HG03097 (cell line): ENCODE results near the gene STN1.
"Not testable (repeated sequence)": the region's sequence is repeated elsewhere in the genome, so short reads cannot be mapped to it uniquely, and the experiment has no call there.

Experiments used
- ATAC-seq: cut with Tn5 transposase; IDR thresholded peaks from one replicate; pipeline ENCODE4 v1.9.1; 2021; ENCODE audit not compliant: unreplicated experiment, low FRiP score

Gene STN1

DNA sequence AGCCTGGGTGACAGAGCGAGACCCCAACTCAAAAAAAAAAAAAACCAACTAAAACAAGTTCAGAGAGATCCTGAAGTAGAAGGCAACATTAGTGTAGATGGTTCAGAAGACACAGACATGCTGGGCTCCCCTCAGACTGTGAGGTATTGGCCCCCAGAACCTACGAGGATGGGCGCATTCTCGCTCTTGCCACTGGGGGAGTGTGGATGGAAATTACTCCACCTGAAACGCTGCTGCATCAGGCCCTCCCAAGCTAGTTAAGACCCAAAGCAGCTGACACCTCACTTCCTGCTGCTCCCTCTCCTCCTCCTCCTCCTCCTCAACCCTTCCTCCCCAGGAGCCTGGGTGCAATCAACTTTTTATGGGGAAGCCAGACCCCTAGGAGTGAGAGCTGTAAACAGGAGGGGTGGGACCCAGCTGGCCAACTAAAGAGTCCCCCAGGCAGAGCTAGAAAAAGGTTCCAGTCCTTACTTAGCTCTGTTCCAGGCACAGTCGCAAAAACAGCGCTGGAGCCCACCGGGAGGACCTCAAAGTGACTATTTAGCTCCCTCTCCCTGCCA, 70.0 kb downstream of the STN1 start:
- no peak for ATAC-seq

DNA sequence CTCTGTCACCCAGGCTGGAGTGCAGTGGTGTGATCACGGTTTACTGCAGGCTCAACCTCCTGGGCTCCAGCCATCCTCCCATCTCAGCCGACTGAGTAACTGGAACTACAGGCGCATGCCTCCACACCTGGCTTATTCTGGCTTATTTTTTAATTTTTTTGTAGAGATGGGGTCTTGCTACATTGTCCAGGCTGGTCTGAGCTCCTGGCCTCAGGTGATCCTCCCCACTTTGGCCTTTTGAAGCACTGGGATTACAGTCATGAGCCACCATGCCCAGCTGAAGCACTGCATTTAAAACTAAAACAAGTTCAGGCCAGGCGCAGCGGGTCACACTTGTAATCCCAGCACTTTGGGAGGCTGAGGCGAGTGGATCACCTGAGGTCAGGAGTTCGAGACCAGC, 70.6 kb downstream of the STN1 start:
- no peak for ATAC-seq

DNA sequence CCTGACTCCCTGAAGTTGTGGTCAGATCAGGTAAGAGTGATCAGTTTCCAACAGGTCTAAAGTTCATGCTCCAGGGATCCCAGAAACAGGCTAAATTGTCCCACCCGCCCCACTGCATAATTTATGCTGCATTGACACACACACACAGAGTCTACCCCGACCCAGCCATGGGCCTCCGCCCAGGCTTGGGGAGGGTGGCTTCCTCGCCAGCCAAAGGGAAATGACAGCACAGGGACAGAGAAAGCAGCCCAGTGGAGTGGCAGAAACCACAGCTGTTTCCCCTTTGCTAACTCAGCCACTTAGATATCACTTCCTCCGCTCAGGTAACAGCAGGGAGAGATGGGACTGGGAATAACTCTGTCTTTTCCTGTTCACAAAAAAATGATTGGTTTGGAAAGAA, 72.0 kb downstream of the STN1 start:
- no peak for ATAC-seq

DNA sequence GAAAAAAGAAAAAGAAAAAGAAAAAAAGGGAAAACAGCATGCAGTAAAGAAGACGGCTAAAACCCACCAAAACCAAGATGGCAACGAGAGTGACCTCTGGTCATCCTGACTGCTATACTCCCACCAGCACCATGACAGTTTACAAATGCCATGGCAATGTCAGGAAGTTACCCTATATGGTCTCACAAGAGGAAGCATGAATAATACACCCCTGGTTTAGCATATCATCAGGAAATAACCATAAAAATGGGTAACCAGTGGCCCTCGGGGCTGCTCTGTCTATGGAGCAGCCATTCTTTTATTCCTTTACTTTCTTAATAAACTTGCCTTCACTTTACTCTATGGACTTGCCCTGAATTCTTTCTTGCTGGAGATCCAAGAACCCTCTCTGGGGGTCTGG, 72.6 kb downstream of the STN1 start:
- not testable (repeated sequence) for ATAC-seq

DNA sequence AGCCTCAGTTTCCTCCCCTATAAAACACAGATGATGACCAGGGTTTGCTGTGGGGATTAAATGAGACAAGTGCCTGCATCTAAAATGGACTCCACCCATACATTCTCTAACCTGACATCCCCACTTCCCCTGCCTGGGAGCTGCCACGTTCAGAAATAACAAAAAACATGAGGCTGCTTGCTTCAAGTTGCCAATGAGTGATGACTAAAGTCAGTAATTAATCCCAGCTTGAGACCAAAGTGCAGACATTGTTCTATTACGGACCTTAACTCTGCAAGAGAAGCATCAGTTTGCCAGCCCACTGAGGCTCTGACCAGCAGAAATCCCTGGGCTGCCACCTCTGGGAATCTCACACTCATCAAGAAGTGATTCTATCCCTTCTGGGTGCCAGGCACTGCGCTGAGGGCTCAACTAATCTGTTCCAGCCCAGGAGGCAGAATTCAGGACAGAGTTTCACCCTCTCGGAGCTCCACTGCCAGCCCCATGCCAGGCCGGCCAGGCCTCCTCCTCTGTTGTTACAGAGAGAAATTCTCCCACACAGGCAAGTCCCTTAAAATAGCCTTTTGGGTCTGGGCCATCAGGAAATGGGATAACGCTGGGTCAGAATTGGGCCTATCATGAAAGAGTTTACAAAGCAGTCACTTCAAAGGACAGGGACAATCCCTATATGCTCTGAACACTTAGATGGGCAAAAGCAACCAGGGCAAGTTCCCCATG, 74.0 kb downstream of the STN1 start:
- no peak for ATAC-seq

DNA sequence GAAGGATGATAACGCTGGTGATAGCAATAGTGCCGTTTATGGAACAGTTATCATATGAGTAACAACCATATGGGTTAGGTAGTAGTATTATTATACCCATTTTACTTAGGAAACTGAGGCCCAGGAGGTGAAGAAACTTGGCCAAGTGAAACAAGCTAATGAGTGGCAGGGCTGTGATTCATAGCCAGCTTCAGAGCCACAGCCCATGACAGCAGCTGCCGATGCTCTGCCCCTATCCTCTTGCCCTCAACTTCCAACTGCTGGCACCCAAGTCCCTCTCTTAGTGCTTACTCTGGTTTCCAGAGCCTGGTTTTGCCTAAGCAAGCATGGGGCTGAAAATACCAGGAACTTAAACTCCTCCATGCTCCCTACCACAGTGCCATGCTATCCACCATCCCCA, 74.9 kb downstream of the STN1 start:
- ATAC-seq = no peak

DNA sequence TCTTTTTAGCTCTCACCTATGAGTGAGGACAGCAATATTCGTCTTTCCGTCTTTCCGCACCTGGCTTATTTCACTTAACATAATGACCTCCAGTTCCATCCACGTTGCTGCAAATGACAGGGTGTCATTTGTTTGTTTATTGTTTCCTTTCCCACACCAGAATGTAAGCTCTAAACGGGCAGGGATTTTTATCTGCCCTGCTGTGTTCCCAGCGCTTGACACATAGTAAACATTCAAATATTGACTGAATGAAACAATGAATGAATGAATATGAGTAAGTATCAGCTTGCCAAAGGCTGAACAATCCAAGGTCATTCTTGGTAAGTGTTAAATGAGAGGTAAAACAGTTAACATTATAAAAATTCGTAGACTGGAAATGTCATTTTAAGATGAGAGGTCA, 75.4 kb downstream of the STN1 start:
- ATAC-seq = no peak

DNA sequence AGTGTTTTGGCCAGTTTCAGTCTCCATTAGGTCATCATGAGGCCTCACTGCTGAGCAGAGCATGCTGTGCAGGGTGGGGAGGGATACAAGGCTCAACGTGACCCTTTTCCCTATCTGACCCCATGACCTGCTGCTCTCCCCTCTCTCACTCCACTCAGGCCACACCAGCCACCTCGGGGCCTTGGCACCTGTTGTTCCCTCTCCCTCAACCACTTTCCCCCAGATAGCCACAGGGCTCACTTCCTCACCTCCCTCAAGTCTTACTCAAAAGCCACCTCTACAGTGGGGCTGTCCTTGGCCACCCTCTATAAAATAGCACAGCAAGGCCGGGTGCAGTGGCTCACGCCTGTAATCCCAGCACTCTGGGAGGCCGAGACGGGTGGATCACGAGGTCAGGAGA, 76.5 kb downstream of the STN1 start:
- no peak for ATAC-seq

DNA sequence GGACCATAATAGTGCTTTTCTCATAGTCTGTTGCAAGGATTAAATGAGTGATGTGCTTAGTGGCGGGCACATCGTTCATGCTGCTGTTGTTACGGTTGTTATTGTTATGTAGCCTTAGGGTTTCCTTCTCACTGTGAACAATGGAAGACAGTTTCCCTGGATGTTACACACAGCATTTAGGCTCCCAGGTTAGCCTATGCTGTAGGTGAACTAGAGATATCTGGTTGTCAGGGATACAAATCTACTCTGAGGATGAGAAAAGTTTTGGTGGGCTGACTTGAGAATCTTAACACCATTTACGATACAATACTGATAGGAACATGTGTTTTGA, 77.3 kb downstream of the STN1 start:
- ATAC-seq = no peak

DNA sequence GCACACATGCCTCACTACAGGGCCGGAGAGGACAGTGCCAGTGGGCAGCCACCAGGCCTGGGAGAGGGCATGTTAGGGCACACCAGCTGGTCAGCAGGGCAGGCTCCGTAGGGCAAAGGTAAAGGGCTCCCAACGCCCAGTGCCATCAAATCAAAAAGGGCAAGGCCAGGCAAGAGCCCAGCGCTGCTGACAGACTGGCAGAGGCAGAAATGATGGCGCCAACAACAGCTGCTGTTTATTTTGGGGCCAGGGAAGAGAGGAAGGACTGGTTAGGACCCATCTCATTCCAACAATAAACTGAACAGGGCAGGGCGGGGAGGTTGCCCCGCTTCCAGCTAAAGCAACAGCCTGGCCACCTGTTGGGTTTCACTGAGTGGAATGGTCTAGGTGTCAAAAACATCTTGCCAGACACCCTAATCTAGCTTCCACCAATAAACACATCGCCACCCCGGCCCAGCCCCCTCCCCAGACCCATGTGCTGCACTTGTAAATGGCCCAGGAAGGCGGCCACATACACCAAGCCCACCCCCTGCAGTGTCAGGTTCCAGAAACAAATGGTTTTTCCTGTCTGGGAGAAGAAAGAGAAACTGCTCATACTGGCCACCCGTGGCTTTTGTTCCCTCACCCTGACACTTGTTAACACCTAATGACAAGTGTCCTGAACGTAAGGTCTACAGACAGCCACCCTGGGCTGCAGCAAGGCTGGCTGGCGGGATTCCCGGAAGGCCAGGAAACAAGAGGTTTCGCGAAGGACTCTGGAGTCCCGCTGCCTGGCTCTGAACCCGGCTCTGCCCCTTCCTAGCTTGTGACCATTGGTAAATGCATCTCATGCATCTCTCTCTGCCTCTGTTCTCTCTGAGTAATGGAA, 77.9 kb downstream of the STN1 start:
- no peak for ATAC-seq

DNA sequence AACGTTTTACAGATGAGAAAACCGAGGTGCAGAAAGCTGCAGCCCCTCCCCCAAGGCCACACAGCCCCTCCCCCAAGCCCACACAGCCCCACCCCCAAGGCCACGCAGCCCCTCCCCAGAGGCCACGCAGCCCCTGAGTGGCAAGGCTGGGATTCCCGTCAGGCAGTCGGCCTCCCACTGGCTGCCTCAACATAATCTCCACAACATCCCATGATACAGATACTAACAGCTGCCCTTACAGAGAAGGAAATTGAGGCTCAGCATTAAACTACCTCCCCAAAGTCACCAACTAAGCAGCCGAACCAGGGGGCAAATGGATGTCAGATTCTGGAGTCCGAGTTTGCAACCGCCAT, 78.5 kb downstream of the STN1 start:
- no peak for ATAC-seq

DNA sequence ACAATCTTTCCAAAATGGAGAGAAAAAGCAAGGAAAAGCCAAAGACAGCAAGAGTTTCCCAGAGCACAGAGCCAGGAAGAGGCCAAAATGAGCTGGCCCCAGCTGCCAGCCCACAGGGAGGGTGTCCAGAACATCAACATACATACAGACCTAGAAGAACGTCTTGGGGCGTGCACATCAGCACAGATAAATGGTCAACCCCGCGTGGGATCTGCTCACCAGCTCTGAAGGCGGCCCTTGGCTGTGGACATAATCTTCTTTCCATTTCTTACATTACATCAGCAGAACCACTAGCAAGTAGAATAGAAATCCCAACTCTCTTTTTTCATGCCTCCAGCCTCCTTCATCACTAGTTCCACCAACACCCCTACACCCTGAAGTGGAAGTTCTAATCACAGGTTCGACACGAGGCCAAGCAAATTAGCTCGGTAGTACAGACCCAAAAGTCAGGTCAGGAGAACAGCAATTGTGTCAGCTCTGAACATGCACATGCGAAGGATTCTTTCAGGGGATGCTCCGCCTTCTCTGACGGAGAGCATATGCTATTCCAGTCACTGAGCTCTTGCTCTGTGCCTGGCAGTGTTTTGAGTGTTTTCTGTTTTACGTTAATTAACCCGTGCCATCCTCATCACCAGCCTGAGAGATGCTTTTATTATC, 79.0 kb downstream of the STN1 start:
- ATAC-seq = no peak

DNA sequence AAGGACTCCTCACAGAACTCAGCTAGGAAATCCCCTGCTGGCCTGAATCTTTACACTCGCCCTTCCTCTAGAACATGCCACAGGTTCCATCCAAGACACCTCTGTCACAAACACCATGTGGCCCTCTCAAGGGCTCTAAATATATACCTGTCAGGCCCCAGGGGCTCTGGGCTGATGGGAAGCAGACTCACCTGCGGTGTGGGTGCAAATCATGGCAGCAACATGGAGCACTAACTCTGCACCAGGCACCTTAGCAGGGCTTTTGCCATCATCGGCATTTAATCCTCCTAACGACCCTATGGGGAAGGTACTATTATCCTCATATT, 80.0 kb downstream of the STN1 start:
- ATAC-seq = no peak

DNA sequence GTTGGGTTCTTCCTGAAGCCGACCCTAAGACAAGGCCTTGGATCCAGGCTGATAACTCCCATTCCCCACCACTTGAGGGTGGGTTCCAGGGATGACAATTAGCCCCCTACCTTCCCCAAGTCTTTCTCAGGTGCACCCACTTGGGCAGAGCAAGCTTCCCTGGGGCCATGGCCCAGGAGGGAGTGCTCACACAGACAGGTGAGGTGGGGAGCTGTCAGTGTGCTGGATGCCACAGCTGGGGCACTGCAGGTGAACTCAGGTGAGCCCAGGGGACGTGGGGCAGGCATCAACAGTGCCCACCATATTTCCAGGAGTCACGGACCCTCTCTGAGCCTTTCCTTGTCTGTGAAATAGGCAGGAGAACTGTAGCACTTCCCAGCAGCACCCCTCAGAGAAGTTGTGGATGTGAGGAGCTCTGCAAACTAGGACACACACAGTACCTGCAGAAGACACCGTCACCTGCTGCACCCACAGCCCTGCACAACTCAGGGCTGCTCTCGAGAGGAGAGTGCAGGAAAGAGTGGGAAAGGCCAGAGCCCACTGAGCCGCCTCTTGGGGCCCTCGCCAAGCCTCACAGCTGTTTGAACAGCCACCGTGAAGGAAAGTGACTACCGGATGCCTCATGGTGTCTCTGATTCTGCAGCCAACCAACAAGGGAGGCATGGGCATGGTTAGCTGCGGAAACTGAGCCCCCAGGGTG, 80.5 kb downstream of the STN1 start:
- no peak for ATAC-seq

DNA sequence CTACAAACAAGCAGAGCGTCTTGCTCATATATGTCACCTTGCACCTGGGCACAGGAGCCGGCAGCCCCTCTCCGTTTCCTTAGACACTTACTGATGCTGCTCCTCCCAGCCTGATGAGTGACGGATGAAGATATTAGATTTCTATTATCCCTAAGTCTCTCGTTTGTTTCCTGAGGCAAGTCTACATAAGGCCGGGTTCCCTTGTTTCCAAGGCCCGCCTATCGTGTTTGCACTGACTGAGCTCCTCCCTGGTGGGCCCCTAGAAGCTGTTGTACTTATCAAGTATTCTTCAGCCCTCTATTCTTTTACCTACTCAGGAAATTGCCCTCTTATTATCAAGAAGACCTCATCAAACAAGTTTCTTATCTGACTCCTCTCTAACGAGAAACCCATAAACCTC, 81.1 kb downstream of the STN1 start:
- ATAC-seq = no peak

DNA sequence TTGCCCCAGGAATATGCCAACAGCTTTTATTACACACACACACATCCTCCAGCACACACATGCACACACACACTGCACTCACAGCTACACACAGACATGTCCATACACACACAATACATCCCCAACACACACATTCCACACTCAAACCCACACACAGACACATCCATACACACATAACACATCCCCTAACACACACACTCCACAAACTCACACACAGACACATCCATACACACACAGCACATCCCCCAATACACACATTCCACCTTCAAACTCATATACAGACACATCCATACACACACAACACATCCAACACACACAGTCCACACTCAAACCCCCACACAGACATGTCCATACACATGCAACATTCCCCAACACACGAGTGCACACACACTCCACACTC, 81.7 kb downstream of the STN1 start:
- ATAC-seq = no peak

DNA sequence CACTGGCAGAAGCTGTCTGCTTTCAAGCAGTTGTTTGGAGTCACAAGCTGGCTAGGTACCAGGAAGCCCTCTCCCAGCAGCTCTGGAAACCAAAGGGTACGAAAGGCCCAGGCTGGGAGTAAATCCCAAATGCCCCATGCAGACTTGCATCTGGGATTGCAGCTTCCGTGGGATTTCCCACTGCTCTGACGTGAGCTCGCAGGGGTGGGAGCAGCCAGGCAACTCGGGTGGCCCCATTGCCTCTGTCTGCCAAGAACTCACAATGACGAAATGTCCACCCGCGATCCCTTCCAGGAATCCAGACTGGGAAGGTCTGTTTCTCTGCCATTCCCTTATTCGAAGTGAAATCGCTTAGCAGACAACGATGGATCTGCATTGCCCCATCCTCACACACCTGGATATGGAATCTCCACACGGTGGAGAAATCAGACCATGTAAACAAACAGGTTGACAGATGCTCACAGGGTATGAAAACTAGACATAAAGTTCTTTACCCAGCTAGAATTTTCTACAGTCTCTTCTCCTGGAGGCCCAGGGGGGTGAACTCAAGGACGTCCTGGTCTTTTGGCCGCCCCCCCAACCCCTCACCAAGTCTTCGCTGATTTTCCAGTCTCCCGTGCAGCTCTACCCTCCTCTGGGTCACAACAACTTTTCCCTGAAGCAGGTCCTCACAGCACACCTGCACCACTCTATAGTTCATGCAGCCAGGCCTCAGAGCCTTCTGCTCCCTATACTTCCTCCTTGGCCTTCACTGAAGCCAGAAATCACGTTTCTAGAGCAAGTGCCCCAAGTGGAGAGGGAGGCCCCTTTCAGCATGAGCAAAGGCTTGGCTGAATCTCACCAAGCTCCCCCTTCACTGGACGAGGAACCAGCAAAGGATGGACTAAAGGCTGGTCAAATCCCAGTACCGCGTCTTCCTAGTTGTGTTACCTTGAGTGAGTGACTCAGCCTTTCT, 82.6 kb downstream of the STN1 start:
- ATAC-seq = no peak

DNA sequence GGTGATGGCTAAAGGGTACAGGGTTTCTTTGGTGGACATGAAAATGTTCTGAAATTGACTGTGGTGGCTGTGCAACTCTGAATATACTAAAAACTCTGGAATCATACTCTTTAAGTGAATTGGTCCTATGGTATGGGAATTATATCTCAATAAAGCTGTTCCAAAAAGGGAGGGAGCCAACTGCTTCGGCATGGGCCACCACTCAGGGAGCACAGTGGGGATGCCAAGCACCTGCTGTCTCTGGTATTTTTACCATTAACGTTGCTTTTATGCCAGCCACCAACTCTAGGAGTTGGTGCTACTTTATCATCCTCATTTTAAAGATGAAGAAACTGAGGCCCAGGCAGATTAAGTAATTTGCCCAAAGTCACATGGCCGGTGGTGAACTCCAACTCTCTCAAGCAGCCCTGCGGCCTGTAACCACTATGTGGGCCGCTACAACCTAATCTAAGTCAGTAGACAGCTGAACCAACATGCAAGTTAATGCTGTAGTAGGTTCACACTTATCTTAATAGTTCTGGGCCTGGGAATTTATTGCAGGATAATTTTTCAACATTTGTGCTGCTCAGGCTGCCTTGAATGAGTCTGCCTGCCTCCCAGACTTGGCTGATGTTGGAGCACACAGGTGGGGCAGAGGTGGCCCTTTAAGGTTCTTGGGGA, 83.4 kb downstream of the STN1 start:
- ATAC-seq = no peak

DNA sequence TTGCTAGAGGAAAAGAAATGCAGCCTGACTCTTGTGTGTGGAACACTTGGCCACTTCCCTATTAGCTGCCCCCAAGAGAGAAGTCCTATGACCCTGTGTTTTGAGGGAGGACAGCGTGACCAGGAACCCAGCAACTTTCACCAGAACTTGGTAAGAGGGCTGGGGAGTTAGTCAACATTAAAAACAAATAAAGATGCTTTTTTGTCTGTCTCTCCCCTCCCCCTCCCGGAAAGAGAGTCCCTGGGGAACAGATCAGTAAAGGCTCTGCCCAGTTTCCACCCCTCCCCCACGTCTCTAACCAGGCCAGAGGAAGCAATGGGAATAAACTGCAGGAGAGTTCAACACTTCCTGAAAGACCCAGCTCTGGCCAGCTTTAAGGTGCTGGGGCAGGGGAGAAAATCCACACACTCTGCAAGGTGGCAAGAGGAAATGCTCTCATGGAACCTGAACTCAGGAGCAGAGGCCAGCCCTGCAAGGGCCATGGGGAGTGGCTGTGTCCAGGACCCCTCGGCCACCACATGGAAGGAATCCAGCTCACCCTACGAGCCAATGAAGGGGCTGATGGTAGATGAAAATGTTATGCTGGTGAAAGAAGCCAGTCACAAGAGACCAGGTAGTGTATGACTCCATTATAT, 84.1 kb downstream of the STN1 start:
- no peak for ATAC-seq
